Ishikawa (cell line): Measurements from ENCODE around the gene SCCPDH.

Source experiments
- CEBPB ChIP-seq: IDR thresholded peaks from 2 replicates; pipeline ENCODE4 v1.6.1; 2012
- CREB1 ChIP-seq: IDR thresholded peaks from 2 replicates; pipeline ENCODE4 v1.6.1; 2012; ENCODE audit warnings: low read depth
- EGR1 ChIP-seq: IDR thresholded peaks from 2 replicates; pipeline ENCODE4 v1.6.1; 2012
- EP300 ChIP-seq: IDR thresholded peaks from 2 replicates; pipeline ENCODE4 v1.6.1; 2012; ENCODE audit warnings: borderline replicate concordance
- FOXM1 ChIP-seq: IDR thresholded peaks from 2 replicates; pipeline ENCODE4 v1.6.1; 2012; ENCODE audit warnings: low read depth, borderline replicate concordance
- MAX ChIP-seq: IDR thresholded peaks from 2 replicates; pipeline ENCODE4 v1.6.1; 2012
- NFIC ChIP-seq: IDR thresholded peaks from 2 replicates; pipeline ENCODE4 v1.6.1; 2012
- RAD21 ChIP-seq: IDR thresholded peaks from 2 replicates; pipeline ENCODE4 v1.6.1; 2012; ENCODE audit warnings: low read depth
- REST ChIP-seq: IDR thresholded peaks from 2 replicates; pipeline ENCODE4 v1.6.1; 2012; ENCODE audit warnings: low read depth, mild to moderate bottlenecking
- TAF1 ChIP-seq: IDR thresholded peaks from 2 replicates; pipeline ENCODE4 v1.6.1; 2012; ENCODE audit warnings: low read depth, mild to moderate bottlenecking
- TCF12 ChIP-seq: IDR thresholded peaks from 2 replicates; pipeline ENCODE4 v1.6.1; 2012; ENCODE audit warnings: low read depth
- TEAD4 ChIP-seq: IDR thresholded peaks from 2 replicates; pipeline ENCODE4 v1.6.1; 2012
- USF1 ChIP-seq: IDR thresholded peaks from 2 replicates; pipeline ENCODE4 v1.6.1; 2012
- YY1 ChIP-seq: IDR thresholded peaks from 2 replicates; pipeline ENCODE4 v1.6.1; 2012; ENCODE audit warnings: low read depth
- ZBTB7A ChIP-seq: IDR thresholded peaks from 2 replicates; pipeline ENCODE4 v1.6.1; 2012; ENCODE audit warnings: low read depth

Gene SCCPDH

GRCh38 chr1:246794048-246794827, 70.0 kb downstream of the SCCPDH start:
- TF ChIP-seq YY1 (no peak), ZBTB7A (no peak), USF1 (no peak), NFIC (no peak), CEBPB (no peak), CREB1 (no peak), TCF12 (no peak), TAF1 (no peak), TEAD4 (no peak), FOXM1 (no peak), RAD21 (no peak), EGR1 (no peak), REST (no peak), MAX (no peak), EP300 (no peak)

- TF ChIP-seq NFIC (no peak), ZBTB7A (no peak), FOXM1 (no peak), YY1 (no peak), TEAD4 (no peak), MAX (no peak), CEBPB (no peak), REST (no peak), TAF1 (no peak), EGR1 (no peak), RAD21 (no peak), EP300 (no peak)
Observed at GRCh38 chr1:246794828-246795671, 70.8 kb downstream of the SCCPDH start.

GRCh38 chr1:246795906-246796694, 71.9 kb downstream of the SCCPDH start:
- TF ChIP-seq ZBTB7A (no peak), RAD21 (no peak), FOXM1 (no peak), NFIC (no peak), TEAD4 (no peak), MAX (no peak), YY1 (no peak), REST (no peak), EGR1 (no peak), CREB1 (no peak), EP300 (no peak), USF1 (no peak), CEBPB (no peak), TAF1 (no peak), TCF12 (no peak)
